Activated CD4-positive, alpha-beta T cell treated with anti-CD3 and anti-CD28 coated beads for 24 hours (primary cell): ENCODE data around the gene SUZ12.
"Not testable (repeated sequence)": the region's sequence is repeated elsewhere in the genome, so short reads cannot be mapped to it uniquely, and the experiment has no call there.

ENCODE experiments used
- DNase-seq, 2 donors: peaks; one replicate each; pipeline ENCODE4 v3.0.0-alpha.2; 2020; ENCODE audit warnings: low read depth in 2 of 2

The SUZ12 gene

DNA sequence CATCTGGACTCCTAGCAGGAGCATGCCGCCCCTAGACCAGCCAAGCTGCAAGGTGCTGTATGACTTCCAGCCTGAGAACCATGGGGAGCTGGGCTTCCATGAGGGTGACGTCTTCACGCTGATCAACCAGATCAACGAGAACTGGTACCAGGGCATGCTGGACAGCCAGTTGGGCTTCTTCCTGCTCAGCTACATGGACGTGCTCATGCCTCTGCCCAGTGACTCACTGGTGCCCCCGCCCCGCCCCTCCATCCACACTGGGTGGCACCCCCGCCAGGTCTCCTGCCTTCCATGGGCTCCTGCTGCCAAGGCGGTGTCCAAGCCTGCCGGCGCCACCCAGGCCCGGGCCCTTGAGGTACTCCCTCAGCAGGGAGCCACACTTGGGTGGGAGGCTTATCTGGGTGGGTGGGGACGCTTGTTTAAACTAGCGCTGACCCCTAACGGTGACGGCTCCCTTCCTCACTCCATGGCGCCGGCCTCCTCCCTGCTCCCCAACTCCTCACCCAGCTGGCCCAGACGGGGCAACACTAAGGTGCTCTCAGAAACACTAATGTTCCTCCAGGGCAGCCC lies 104.6 kb downstream of the SUZ12 start:
- DNase-seq = not testable (repeated sequence)

DNA sequence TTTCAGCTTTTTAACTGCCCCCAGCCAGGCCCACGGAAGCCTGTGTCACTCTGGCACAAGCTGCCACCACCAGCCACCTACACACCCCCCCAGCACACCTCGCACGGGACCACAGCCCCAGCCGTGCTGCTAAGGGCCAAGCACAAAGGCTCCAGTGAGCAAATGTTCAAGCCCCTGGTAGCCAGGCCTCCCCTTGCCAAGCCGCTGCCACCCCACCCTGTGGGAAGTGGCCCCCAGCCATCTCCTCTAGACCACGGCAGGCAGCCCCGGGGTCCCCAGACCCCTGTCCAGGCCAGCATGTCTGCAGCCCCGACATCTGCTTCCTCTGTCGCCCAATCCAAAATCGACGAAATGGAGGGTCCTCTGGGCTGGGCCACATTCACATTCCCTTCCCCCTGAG lies 105.5 kb downstream of the SUZ12 start:
- DNase-seq = not testable (repeated sequence)

DNA sequence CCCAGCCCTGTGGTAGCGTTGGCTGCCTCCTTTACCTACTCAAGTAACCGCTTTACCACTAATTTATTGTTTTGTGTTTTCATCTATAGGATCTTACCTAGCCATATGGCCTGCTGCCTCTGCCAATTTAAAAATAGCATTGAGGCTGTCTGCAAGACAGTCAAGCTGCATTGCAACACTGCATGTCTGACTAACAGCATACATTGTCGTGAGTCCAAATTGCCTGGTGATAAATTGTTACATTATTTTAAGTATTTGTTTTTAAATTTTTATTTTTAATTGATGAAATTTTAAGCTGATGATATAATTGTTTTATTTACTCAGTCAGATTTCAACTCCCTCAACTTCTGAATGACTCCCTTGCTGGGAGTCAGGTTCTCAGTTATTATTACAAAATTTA lies 108.8 kb downstream of the SUZ12 start:
- DNase-seq = not testable (repeated sequence)

DNA sequence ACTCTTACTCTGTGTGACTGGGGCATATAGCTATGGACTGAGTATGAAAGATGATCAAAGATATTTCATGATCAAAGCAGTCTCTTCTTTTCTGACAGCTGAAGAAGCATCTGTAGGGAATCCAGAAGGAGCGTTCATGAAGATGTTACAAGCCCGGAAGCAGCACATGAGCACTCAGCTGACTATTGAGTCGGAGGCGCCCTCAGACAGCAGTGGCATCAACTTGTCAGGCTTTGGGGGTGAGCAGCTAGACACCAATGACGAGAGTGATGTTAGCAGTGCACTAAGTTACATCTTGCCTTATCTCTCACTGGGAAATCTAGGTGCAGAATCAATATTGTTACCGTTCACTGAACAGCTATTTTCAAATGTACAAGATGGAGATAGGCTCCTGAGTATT lies 110.9 kb downstream of the SUZ12 start:
- not testable (repeated sequence) for DNase-seq
